Trophoblast cell (in vitro differentiated cells and primary cell): ENCODE results near the gene XPO6.

ENCODE experiments used
- DNase-seq, 2 donors: peaks; one replicate each; pipeline ENCODE4 v3.0.0-alpha.2; 2016
- H2AFZ ChIP-seq: 2 replicates; pipeline ENCODE4 v1.6.1; 2013; ENCODE audit warnings: low read length, moderate library complexity, mild to moderate bottlenecking; ENCODE audit not compliant: insufficient read depth, poor library complexity
- H2AK5ac ChIP-seq: 2 replicates; pipeline ENCODE4 v1.6.1; 2013; ENCODE audit warnings: mild to moderate bottlenecking, low read length
- H2BK120ac ChIP-seq: 2 replicates; pipeline ENCODE4 v1.6.1; 2013; ENCODE audit warnings: low read length, mild to moderate bottlenecking, moderate library complexity; ENCODE audit not compliant: insufficient read depth, poor library complexity
- H2BK12ac ChIP-seq: 2 replicates; pipeline ENCODE4 v1.6.1; 2013; ENCODE audit warnings: mild to moderate bottlenecking, low read length, moderate library complexity
- H2BK5ac ChIP-seq: 2 replicates; pipeline ENCODE4 v1.6.1; 2013; ENCODE audit warnings: low read length, low read depth, moderate library complexity, mild to moderate bottlenecking; ENCODE audit not compliant: poor library complexity
- H3K14ac ChIP-seq: 2 replicates; pipeline ENCODE4 v1.6.1; 2013; ENCODE audit warnings: mild to moderate bottlenecking, low read length
- H3K18ac ChIP-seq: 2 replicates; pipeline ENCODE4 v1.6.1; 2013; ENCODE audit warnings: mild to moderate bottlenecking, low read length
- H3K23ac ChIP-seq: 2 replicates; pipeline ENCODE4 v1.6.1; 2013; ENCODE audit warnings: low read length
- H3K27ac ChIP-seq: 2 replicates; pipeline ENCODE4 v1.5.1; 2013; ENCODE audit warnings: low read depth, mild to moderate bottlenecking, inconsistent platforms, low read length, moderate library complexity
- H3K27me3 ChIP-seq: 2 replicates; pipeline ENCODE4 v1.6.1; 2013; ENCODE audit warnings: inconsistent platforms, mild to moderate bottlenecking, low read length, moderate library complexity; ENCODE audit not compliant: insufficient read depth
- H3K36me3 ChIP-seq, 2 experiments: 1 replicate in 1 of 2; 2 replicates in 1 of 2; pipeline ENCODE4 v1.6.1; 2013; ENCODE audit warnings: low read length in 2 of 2, mild to moderate bottlenecking in 2 of 2, moderate library complexity in 1 of 2; ENCODE audit not compliant: insufficient read depth in 2 of 2, control insufficient read depth in 1 of 2
- H3K4ac ChIP-seq: 2 replicates; pipeline ENCODE4 v1.6.1; 2013; ENCODE audit warnings: low read depth, mild to moderate bottlenecking, low read length, moderate library complexity
- H3K4me1 ChIP-seq, 2 experiments: 1 replicate in 1 of 2; 2 replicates in 1 of 2; pipeline ENCODE4 v1.6.1; 2013; ENCODE audit warnings: low read length in 2 of 2, mild to moderate bottlenecking in 2 of 2, moderate library complexity in 1 of 2; ENCODE audit not compliant: insufficient read depth in 2 of 2, control insufficient read depth in 1 of 2
- H3K4me2 ChIP-seq: 2 replicates; pipeline ENCODE4 v1.6.1; 2013; ENCODE audit warnings: inconsistent platforms, mild to moderate bottlenecking, low read length, moderate library complexity
- H3K4me3 ChIP-seq: 2 replicates; pipeline ENCODE4 v1.5.1; 2013; ENCODE audit warnings: mild to moderate bottlenecking, low read depth, low read length, inconsistent platforms
- H3K79me1 ChIP-seq: one replicate; pipeline ENCODE4 v1.6.1; 2013; ENCODE audit warnings: low read length
- H3K79me2 ChIP-seq: 2 replicates; pipeline ENCODE4 v1.6.1; 2013; ENCODE audit warnings: low read length, mild to moderate bottlenecking; ENCODE audit not compliant: control insufficient read depth, insufficient read depth, poor library complexity
- H3K9ac ChIP-seq: 2 replicates; pipeline ENCODE4 v1.6.1; 2013; ENCODE audit warnings: mild to moderate bottlenecking, low read length
- H3K9me3 ChIP-seq: 2 replicates; pipeline ENCODE4 v1.6.1; 2013; ENCODE audit warnings: low read depth, mild to moderate bottlenecking, control low read depth, inconsistent platforms, low read length; ENCODE audit not compliant: insufficient read depth
- H4K12ac ChIP-seq: 2 replicates; pipeline ENCODE4 v1.6.1; 2013; ENCODE audit warnings: low read depth, mild to moderate bottlenecking, low read length, moderate library complexity
- H4K8ac ChIP-seq: 2 replicates; pipeline ENCODE4 v1.6.1; 2013; ENCODE audit warnings: low read depth, mild to moderate bottlenecking, low read length, moderate library complexity
- H4K91ac ChIP-seq: one replicate; pipeline ENCODE4 v1.6.1; 2013; ENCODE audit warnings: low read depth, mild to moderate bottlenecking, low read length, moderate library complexity
- WGBS: extraction: QIAGEN DNeasy Blood & Tissue Kit; methylation state at CpG from one replicate; pipeline ENCODE4 v1.1.7; 2013; ENCODE audit warnings: missing lambda C conversion rate; ENCODE audit not compliant: insufficient read length, insufficient coverage; ENCODE audit errors: extremely low coverage; 5-methylcytosine and 5-hydroxymethylcytosine counted together

Gene XPO6

DNA sequence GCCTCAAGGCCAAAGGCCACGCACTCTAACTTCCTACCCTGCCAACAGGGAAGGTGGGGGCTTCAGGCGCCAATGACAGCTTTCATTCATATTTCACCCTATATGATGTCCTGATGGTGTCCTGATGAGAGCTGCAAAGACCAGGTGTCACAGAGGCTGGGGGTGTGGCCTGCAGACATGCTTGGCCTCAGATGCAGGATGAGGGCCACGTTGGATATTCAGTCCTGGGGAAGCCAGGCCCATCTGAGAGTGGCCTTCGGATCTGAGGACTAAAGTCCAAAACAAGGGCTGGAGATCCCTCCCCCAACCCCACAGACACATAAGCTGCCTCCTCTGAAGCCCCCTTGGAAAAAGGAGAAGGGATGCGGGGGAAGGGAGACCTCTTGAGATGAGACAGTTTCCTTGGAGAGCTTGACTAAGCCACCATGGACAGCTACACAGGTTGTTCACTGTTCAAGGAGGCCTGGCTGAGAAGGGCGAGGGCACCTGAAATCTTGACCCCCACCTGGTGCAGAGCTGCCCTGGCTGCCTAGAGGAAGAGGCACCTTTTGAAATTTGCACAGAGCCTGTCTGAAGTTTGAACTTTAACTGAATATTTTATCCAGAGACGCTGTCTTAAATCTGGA is 124.0 kb downstream of the XPO6 start:
- no peak overlapping the region for H4K12ac ChIP-seq
- no peak overlapping the region for H4K91ac ChIP-seq
- H3K14ac ChIP-seq: no peak overlapping the region
- H3K9me3 ChIP-seq: peaks cover 7% of the 10 kb centered on the region
- H3K4ac ChIP-seq: no peak overlapping the region
- H2BK120ac ChIP-seq: no peak overlapping the region
- H3K36me3 ChIP-seq: no peaks in the 10 kb centered on the region
- H3K79me2 ChIP-seq: peaks cover 3% of the 10 kb centered on the region
- H2AK5ac ChIP-seq: no peak overlapping the region
- no peak overlapping the region for H3K4me3 ChIP-seq
- H2BK12ac ChIP-seq: no peak overlapping the region
- H3K9ac ChIP-seq: no peak overlapping the region
- no peak overlapping the region for H3K23ac ChIP-seq
- H2BK5ac ChIP-seq: no peak overlapping the region
- H3K27ac ChIP-seq: no peak overlapping the region
- no peak for DNase-seq
- no peak overlapping the region for H3K18ac ChIP-seq
- WGBS: no CpG with 5 or more reads among the region's 7 CpGs
- peaks cover 6% of the 10 kb centered on the region for H3K79me1 ChIP-seq
- peaks cover 15 to 22% of the 10 kb centered on the region in 2 experiments for H3K4me1 ChIP-seq
- no peak overlapping the region for H3K4me2 ChIP-seq
- no peak overlapping the region for H4K8ac ChIP-seq
- no peaks in the 10 kb centered on the region for H3K27me3 ChIP-seq
- H2AFZ ChIP-seq: no peak overlapping the region

DNA sequence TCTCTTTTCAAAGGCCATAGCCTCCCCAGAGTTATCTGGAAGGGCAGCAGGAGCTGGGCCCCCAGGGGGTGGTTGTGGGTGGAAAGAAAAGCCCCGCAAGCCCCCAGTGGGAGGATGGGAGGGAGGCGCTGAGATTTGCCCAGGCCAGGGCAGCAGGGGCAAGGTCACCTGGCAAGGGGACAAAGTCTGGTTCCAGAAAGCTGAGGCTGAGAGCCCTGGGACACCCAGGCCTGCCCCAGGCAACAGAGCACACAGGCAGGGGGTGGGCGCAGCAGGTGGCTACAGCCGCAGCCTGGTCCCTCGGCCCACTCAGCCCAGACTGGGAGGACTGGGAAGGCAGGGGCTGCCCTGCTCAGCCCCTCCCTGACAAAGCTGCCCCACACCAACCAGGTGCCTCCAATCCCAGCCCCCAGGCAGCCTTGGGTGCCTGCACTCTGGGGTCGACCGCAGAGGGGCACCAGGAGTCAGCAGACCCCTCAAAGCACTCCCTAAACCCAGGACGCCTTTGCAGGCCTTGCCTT is 124.6 kb downstream of the XPO6 start:
- WGBS: no CpG with 5 or more reads among the region's 8 CpGs

DNA sequence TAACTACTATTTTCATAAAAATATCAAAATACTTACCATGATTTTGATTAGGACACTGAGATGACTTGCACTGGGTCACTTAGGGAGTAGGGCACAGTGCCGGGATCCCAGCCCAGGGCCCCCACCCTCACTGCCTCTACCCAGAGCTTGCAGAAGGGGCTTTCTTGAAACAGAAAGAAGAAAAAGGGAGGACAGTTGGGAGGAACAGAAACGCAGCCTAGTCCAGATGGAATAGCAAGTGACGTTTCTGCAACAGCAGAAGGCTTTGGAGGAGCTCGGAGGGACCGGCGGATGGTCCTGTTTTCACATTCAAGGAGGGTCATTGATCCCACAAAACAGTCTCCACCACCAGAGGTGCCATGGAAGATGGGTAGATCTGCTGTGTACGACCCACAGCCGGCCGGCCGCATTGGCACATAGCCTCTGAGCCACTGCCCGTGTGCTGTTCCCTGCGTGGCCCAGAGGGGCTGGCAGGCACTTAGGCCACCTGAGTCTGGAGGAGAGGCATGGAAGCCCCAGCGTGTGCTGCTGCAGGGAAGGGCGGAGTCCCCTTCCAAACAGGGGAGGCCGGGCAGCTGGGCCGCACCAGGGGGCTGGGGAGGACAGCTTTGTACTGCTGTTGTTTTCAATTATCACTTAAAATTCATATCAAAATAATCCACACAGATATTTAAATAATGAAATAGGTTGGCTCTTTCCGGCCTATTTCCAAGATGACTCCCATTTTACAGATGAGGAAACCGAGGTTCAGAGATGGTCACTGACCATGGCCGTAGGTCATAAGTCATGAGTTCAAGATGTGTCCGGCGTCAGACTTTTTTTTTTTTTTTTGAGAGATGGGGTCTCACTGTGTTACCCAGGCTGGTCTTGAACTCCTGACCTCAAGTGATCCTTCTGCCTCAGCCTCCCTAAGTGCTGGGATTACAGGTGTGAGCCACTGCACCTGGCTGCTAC is 125.3 kb downstream of the XPO6 start:
- Histone ChIP-seq H4K8ac (no peak overlapping the region), H3K27ac (no peak overlapping the region), H3K4me1 (peaks cover 10 to 12% of the 10 kb centered on the region in 2 experiments)

More for the DNA sequence above, 124.6 kb downstream of the XPO6 start:
- Histone ChIP-seq H3K36me3 (no peaks in the 10 kb centered on the region), H3K18ac (no peak overlapping the region), H3K4me2 (no peak overlapping the region), H2BK5ac (no peak overlapping the region), H3K27me3 (no peaks in the 10 kb centered on the region), H3K4me1 (peaks cover 16 to 19% of the 10 kb centered on the region in 2 experiments), H2BK12ac (no peak overlapping the region), H3K79me2 (peaks cover 3% of the 10 kb centered on the region), H3K27ac (no peak overlapping the region), H3K79me1 (peaks cover 6% of the 10 kb centered on the region), H3K9ac (no peak overlapping the region), H3K14ac (no peak overlapping the region), H2AK5ac (no peak overlapping the region), H2BK120ac (no peak overlapping the region), H3K4me3 (no peak overlapping the region), H3K9me3 (peaks cover 7% of the 10 kb centered on the region), H4K91ac (no peak overlapping the region), H3K4ac (no peak overlapping the region), H3K23ac (no peak overlapping the region), H2AFZ (no peak overlapping the region), H4K12ac (no peak overlapping the region), H4K8ac (no peak overlapping the region)
- no peak for DNase-seq

DNA sequence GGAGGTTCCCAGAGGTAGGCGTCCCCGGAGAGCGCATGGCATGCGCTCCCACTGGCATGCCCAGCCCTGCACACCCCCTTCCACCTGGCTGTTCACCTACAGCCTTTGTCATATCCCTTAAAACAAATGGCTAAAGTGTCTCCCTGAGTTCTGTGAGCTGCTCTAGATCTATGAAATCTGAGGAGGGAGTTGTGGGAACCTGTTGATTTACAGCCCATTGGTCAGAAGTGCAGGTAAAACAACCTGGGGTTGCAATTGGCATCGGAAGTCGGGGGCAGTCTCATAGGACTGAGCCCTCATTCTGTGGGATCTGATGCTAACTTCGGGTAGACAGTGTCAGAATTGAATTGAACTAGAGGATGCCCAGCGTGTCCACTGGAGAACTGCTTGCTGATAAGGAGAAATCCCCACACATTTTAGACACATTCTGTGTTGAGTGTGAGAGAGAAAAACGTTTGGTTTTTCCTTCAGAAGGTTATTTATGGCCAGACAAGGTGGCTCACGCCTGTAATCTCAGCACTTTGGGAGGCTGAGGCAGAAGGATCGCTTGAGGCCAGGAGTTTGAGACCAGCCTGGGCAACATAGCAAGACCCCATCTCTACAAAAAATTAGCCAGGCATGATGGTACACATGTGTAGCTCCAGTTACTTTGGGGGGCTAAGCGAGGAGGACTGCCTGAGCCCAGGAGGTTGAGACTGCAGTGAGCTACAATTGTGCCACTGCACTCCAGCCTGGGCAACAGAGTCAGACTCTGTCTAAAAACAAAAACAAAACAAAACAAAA is 126.2 kb downstream of the XPO6 start:
- Histone ChIP-seq H3K4me3 (no peak overlapping the region), H3K18ac (no peak overlapping the region), H3K27ac (no peak overlapping the region), H3K4ac (no peak overlapping the region), H2AK5ac (no peak overlapping the region), H3K14ac (no peak overlapping the region), H2BK120ac (no peak overlapping the region), H2AFZ (no peak overlapping the region), H3K36me3 (no peaks in the 10 kb centered on the region), H2BK12ac (no peak overlapping the region), H3K9ac (no peak overlapping the region), H2BK5ac (no peak overlapping the region), H4K91ac (no peak overlapping the region), H3K4me2 (no peak overlapping the region), H3K79me1 (no peaks in the 10 kb centered on the region), H3K4me1 (peaks cover 2 to 7% of the 10 kb centered on the region in 2 experiments), H3K79me2 (no peaks in the 10 kb centered on the region), H3K23ac (no peak overlapping the region), H4K8ac (no peak overlapping the region), H3K9me3 (peaks cover 8% of the 10 kb centered on the region), H3K27me3 (no peaks in the 10 kb centered on the region), H4K12ac (no peak overlapping the region)
- no CpG with 5 or more reads among the region's 12 CpGs for WGBS
- no peak for DNase-seq

More for the DNA sequence above, 125.3 kb downstream of the XPO6 start:
- no peak overlapping the region for H4K12ac ChIP-seq
- no peak overlapping the region for H2AK5ac ChIP-seq
- H3K4ac ChIP-seq: no peak overlapping the region
- DNase-seq: no peak
- no peak overlapping the region for H2BK12ac ChIP-seq
- H3K23ac ChIP-seq: no peak overlapping the region
- H3K79me2 ChIP-seq: no peaks in the 10 kb centered on the region
- H3K36me3 ChIP-seq: no peaks in the 10 kb centered on the region
- H3K27me3 ChIP-seq: no peaks in the 10 kb centered on the region
- peaks cover 7% of the 10 kb centered on the region for H3K9me3 ChIP-seq
- no peak overlapping the region for H2BK120ac ChIP-seq
- H3K14ac ChIP-seq: no peak overlapping the region
- no peak overlapping the region for H2BK5ac ChIP-seq
- H3K18ac ChIP-seq: no peak overlapping the region
- H3K79me1 ChIP-seq: no peaks in the 10 kb centered on the region
- H3K4me3 ChIP-seq: no peak overlapping the region
- no peak overlapping the region for H4K91ac ChIP-seq
- no peak overlapping the region for H3K4me2 ChIP-seq
- WGBS: no CpG with 5 or more reads among the region's 21 CpGs
- H3K9ac ChIP-seq: no peak overlapping the region
- no peak overlapping the region for H2AFZ ChIP-seq
